Tibial nerve (tissue), 4 donors: ENCODE data around the gene SFN. TPM values are rescaled to one million over a fixed set of nuclear protein-coding genes. Genes with fewer than 3 reads are reported as not detected.

Source experiments
- DNase-seq, 2 donors: peaks; one replicate each; pipeline ENCODE4 v3.0.0-alpha.2; 2019; ENCODE audit warnings: low spot score in 2 of 2
- H3K27ac ChIP-seq, 4 donors: fragments of 200-600 bp; sonication (generic) in 3 of 4; one replicate each; pipeline ENCODE4 v1.5.1; 2017 to 2019; ENCODE audit warnings: mild to moderate bottlenecking in 1 of 4
- H3K27me3 ChIP-seq, 2 donors: fragments of 200-600 bp; sonication (generic) in 1 of 2; one replicate each; pipeline versions ENCODE4 v1.5.1 to v1.6.0; 2017 to 2019
- H3K36me3 ChIP-seq, 3 donors: fragments of 200-600 bp; sonication (generic); one replicate each; pipeline ENCODE4 v1.5.1; 2018 to 2019
- H3K4me1 ChIP-seq, 4 donors: fragments of 200-600 bp; sonication (generic) in 3 of 4; one replicate each; pipeline ENCODE4 v1.5.1; 2017 to 2019
- H3K4me3 ChIP-seq, 4 donors: fragments of 200-600 bp; sonication (generic) in 3 of 4; one replicate each; pipeline ENCODE4 v1.5.1; 2017 to 2019; ENCODE audit warnings: mild to moderate bottlenecking in 1 of 4, moderate library complexity in 1 of 4
- H3K9me3 ChIP-seq, 4 donors: fragments of 200-600 bp; sonication (generic) in 3 of 4; one replicate each; pipeline ENCODE4 v1.5.1; 2017 to 2019
- CTCF ChIP-seq, 5 experiments: fragments of 200-600 bp in 3 of 5; fragments of 450-650 bp in 2 of 5; sonication (generic) in 3 of 5; IDR thresholded peaks; one replicate each; pipeline ENCODE4 v1.5.1; 2016 to 2019; ENCODE audit warnings: antibody characterized with exemption in 5 of 5, mild to moderate bottlenecking in 3 of 5, moderate library complexity in 2 of 5
- EP300 ChIP-seq, 2 donors: sonication (generic); formaldehyde crosslinking; IDR thresholded peaks; one replicate each; pipeline ENCODE4 v1.6.1; 2017; ENCODE audit warnings: antibody characterized with exemption in 2 of 2, mild to moderate bottlenecking in 1 of 2
- POLR2A ChIP-seq, 2 donors: fragments of 450-650 bp; IDR thresholded peaks; one replicate each; pipeline ENCODE4 v1.6.1; 2017; ENCODE audit warnings: antibody characterized with exemption in 2 of 2, mild to moderate bottlenecking in 2 of 2, moderate library complexity in 2 of 2
- WGBS, 2 donors: methylation state at CpG; one replicate each; pipeline ENCODE4 v1.1.5; 2018; 5-methylcytosine and 5-hydroxymethylcytosine counted together
- total RNA-seq, 4 donors: library from RNA; depleted of rRNA; stranded (reverse); fragments of >200 nt; gene quantifications; one replicate each; pipeline ENCODE4 v1.1.0, GENCODE V29; 2016

Gene SFN
- total RNA-seq, 4 donors from 2014 or later: not detected

DNA sequence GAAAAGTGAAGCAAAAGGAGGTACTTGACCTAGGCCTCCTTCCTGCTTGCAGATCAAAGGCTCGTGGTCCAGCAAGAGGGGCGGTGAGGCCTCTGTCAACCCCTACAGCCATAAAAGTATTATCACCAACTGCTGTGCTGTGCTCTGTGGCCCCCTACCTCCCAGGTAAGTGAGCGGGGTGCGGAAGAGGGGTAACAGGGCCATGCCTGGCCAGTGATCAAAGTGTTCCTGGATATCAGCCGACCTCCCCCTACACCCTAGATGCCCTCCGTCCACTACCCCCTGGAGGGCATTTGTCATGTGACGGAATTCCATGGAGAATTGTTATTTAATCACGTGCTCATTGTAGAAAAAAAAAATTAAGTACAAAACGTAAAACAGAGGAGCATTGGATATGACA, 10.2 kb upstream of the SFN start:
- Histone ChIP-seq H3K27me3 (no peaks in the 10 kb centered on the region), H3K4me1 (peaks cover 0 to 32% (median 15%) of the 10 kb centered on the region in 4 donors), H3K36me3 (peaks cover 4 to 98% (median 16%) of the 10 kb centered on the region in 3 donors), H3K9me3 (no peaks in the 10 kb centered on the region), H3K4me3 (no peak overlapping the region), H3K27ac (peak overlapping the region in 1 of 4 donors; percentile 72)
- no peak for TF ChIP-seq CTCF (IDR thresholded peaks at IDR 0.05)
- no peak for TF ChIP-seq POLR2A (IDR thresholded peaks at IDR 0.05)
- no peak for TF ChIP-seq EP300 (IDR thresholded peaks at IDR 0.05)
- no peak for DNase-seq
- 60 to 68% methylated on average over 9 of the region's 9 CpGs for WGBS, 2 donors

DNA sequence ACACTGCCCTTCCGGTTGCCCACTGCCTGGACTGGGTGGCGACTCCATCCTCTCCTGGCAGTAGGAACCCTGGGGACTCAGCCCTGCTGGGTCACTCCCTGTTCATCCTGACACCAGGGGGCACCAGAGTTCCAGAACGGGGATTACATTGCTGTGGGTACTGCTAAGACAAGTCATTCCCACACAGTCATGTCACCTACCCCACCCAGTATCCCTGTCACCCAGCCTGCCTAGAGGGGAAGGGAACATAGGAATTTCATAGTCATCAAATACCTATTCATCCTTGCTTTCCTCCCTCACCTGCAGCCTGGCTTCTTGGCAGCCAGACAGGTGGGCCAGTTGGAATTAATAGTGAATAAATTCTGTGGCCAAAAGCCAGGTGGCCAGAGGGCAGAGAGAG, 9.8 kb upstream of the SFN start:
- Histone ChIP-seq H3K4me1 (peaks cover 0 to 27% (median 15%) of the 10 kb centered on the region in 4 donors), H3K4me3 (no peak overlapping the region), H3K27me3 (no peaks in the 10 kb centered on the region), H3K9me3 (no peaks in the 10 kb centered on the region), H3K36me3 (peaks cover 4 to 98% (median 16%) of the 10 kb centered on the region in 3 donors), H3K27ac (peak overlapping the region in 3 of 4 donors; percentile 19 to 72 (median 46))
- TF ChIP-seq POLR2A (IDR thresholded peaks at IDR 0.05) (no peak), EP300 (IDR thresholded peaks at IDR 0.05) (no peak), CTCF (IDR thresholded peaks at IDR 0.05) (peak; percentile 64 to 84 (median 78))
- peak; percentile 79 to 93 for DNase-seq
- 11 to 12% methylated on average over 3 of the region's 3 CpGs for WGBS, 2 donors

GRCh38 chr1:26853600-26853999, 9.3 kb upstream of the SFN start:
- Histone ChIP-seq H3K27ac (peak overlapping the region in 3 of 4 donors; percentile 19 to 72 (median 46)), H3K4me3 (no peak overlapping the region), H3K36me3 (peaks cover 4 to 96% (median 16%) of the 10 kb centered on the region in 3 donors), H3K4me1 (peaks cover 0 to 23% (median 14%) of the 10 kb centered on the region in 4 donors), H3K27me3 (no peaks in the 10 kb centered on the region), H3K9me3 (no peaks in the 10 kb centered on the region)
- no peak for DNase-seq
- 93 to 96% methylated on average over 7 to 10 of the region's 10 CpGs for WGBS, 2 donors
- TF ChIP-seq CTCF (IDR thresholded peaks at IDR 0.05): no peak
- no peak for TF ChIP-seq EP300 (IDR thresholded peaks at IDR 0.05)
- TF ChIP-seq POLR2A (IDR thresholded peaks at IDR 0.05): no peak

DNA sequence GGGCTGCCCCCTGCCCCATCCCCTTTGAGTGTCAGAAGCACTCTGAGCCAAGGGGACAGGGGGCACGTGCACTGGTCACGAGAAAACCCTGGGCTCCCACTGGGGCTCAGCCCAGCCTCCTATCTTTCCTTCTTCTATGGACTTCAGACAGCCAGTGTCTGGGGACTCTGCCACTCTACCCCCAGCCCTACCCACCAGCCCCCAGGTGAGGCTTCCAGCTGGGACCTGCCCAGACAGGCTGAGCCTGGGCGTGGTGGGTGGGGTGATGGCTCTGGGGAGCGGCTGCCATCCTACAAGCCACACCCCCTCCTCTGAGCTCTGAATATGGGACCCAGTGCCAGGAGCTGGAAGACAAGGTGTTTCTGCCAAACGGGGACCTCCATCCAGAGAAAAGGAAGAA, 8.0 kb upstream of the SFN start:
- Histone ChIP-seq H3K27ac (no peak overlapping the region), H3K27me3 (no peaks in the 10 kb centered on the region), H3K9me3 (no peaks in the 10 kb centered on the region), H3K4me1 (peaks cover 0 to 11% (median 2%) of the 10 kb centered on the region in 4 donors), H3K36me3 (peaks cover 4 to 88% (median 14%) of the 10 kb centered on the region in 3 donors), H3K4me3 (no peak overlapping the region)
- no peak for TF ChIP-seq POLR2A (IDR thresholded peaks at IDR 0.05)
- no peak for TF ChIP-seq EP300 (IDR thresholded peaks at IDR 0.05)
- no peak for TF ChIP-seq CTCF (IDR thresholded peaks at IDR 0.05)
- DNase-seq: no peak
- WGBS, 2 donors: 89 to 97% methylated on average over 4 to 5 of the region's 5 CpGs

DNA sequence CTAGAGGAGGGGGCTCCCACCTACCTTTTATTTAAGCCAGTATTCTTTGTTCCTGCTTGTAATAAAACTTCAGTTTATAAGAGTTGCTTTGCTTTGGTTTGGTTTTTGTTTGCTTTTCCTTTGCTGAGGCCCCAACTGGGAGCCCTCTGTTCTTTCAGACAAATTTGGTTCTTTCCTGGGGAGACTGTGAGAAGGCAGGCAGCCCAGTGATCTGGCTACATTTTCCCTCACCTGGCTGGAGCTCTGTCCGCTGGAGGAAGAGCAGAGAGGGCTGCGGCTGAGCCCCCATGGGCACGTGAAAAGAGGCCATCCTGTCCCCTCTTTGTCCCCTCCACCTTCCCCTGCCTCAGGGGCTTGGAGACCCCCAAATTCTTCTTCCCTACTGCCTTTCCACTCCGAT, 7.3 kb upstream of the SFN start:
- no peak for DNase-seq
- TF ChIP-seq CTCF (IDR thresholded peaks at IDR 0.05) (no peak), POLR2A (IDR thresholded peaks at IDR 0.05) (no peak), EP300 (IDR thresholded peaks at IDR 0.05) (no peak)
- Histone ChIP-seq H3K36me3 (peaks cover 4 to 81% (median 10%) of the 10 kb centered on the region in 3 donors), H3K27ac (no peak overlapping the region), H3K4me3 (no peak overlapping the region), H3K4me1 (peaks cover 0 to 8% (median 0%) of the 10 kb centered on the region in 4 donors), H3K27me3 (no peaks in the 10 kb centered on the region), H3K9me3 (no peaks in the 10 kb centered on the region)
- WGBS, 2 donors: 86 to 94% methylated on average over 4 of the region's 4 CpGs
